Measurements from ENCODE around the gene GAGE12F. TPM values are rescaled to one million over a fixed set of nuclear protein-coding genes. Genes with fewer than 3 reads are reported as not detected.
A peak's percentile ranks its signal among the peaks of the same experiment; 100 is the strongest.
"Not testable (repeated sequence)": the region's sequence is repeated elsewhere in the genome, so short reads cannot be mapped to it uniquely, and the experiment has no call there.

Gene GAGE12F, protein sequence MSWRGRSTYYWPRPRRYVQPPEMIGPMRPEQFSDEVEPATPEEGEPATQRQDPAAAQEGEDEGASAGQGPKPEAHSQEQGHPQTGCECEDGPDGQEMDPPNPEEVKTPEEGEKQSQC
- 0.66 TPM in 1 of 2 replicates, not detected in the other for total RNA-seq (2014; rRNA removed; shearing (Covaris generic))
- 1.4 and 4.3 TPM in 2 replicates for polyA plus RNA-seq (2015; cell fraction: cytosol; rRNA removed)
- 10.0 TPM in 1 of 2 replicates, not detected in the other for polyA plus RNA-seq (2015; cell fraction: nucleus; rRNA removed)

GRCh38 chrX:49560542-49560941 lies at the start of gene GAGE12F:
Gene GAGE12F (plus strand): TSS chrX:49560842. CDS start chrX:49561997, 1,155 bp downstream.
- in situ Hi-C loops (cut with HindIII; ENCODE audit: low pct_unique_long_range_greater_than_20kb, low sequenced_read_pairs); DNase-seq (ENCODE audit: low read depth, low spot score): not testable (repeated sequence)

- in situ Hi-C loops (cut with HindIII; ENCODE audit: low pct_unique_long_range_greater_than_20kb, low sequenced_read_pairs); DNase-seq (ENCODE audit: low read depth, low spot score): not testable (repeated sequence)
Measured at GRCh38 chrX:49531877-49532276, 28.8 kb upstream of the GAGE12F start, which contains the start of gene GAGE12C. Gene GAGE12C (plus strand): TSS chrX:49532177. CDS start chrX:49533332, 1,155 bp downstream.

- in situ Hi-C loops (cut with HindIII; ENCODE audit: low pct_unique_long_range_greater_than_20kb, low sequenced_read_pairs): not testable (repeated sequence)
Measured at GRCh38 chrX:49541433-49541832, 19.2 kb upstream of the GAGE12F start, which contains the start of gene GAGE12D. Gene GAGE12D (plus strand): TSS chrX:49541733. CDS start chrX:49542888, 1,155 bp downstream.

GRCh38 chrX:49550989-49551388 lies 9.7 kb upstream of the GAGE12F start, which contains the start of gene GAGE12E:
Gene GAGE12E (plus strand): TSS chrX:49551289. CDS start chrX:49552444, 1,155 bp downstream.
- DNase-seq (ENCODE audit: low read depth, low spot score); in situ Hi-C loops (cut with HindIII; ENCODE audit: low pct_unique_long_range_greater_than_20kb, low sequenced_read_pairs): not testable (repeated sequence)

More at GRCh38 chrX:49541433-49541832, 19.2 kb upstream of the GAGE12F start, which contains the start of gene GAGE12D:
- DNase-seq (ENCODE audit: low read depth, low spot score): not testable (repeated sequence)

DNA sequence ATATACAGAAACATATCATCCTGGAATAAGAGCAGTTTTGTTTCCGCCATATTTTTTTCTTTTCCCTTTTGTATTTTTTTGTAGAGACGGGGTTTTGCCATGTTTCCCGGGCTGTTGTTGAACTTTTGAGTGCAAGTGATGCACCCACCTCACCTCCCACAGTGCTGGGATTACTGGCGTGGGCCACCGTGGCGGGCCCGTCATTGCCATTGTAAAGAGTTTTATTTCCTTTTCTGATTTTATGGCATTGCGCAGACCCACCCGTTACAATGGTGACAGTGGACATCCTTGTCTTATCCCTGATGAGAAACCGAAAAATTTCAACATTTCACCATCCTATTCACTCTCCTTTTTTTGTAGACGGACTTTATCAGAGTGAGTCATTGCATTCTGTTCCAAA lies 8.1 kb downstream of the GAGE12F start:
- in situ Hi-C loops (cut with HindIII; ENCODE audit: low pct_unique_long_range_greater_than_20kb, low sequenced_read_pairs): not testable (repeated sequence)

DNA sequence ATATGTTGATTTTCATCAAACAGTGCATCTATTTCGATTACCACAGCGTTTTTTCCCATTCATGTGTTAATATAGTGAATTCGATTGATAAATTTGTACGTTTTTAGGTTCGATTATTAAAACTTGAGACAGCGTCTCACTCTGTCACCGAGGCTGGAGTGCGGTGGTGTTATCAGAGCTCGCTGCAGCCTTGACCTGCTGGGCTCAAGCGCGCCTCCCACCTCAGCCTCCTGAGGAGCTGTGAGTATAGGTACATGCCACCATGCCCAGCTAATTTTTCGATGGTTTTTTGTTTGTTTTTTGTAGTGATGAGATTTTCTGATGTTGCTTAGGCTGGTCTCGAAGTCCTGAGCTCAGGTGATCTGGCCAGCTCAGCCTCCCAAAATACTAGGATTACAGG lies 8.5 kb downstream of the GAGE12F start:
- in situ Hi-C loops (cut with HindIII; ENCODE audit: low pct_unique_long_range_greater_than_20kb, low sequenced_read_pairs); DNase-seq (ENCODE audit: low read depth, low spot score): not testable (repeated sequence)

More for the DNA sequence above, 8.1 kb downstream of the GAGE12F start:
- not testable (repeated sequence) for DNase-seq (ENCODE audit: low read depth, low spot score)

DNA sequence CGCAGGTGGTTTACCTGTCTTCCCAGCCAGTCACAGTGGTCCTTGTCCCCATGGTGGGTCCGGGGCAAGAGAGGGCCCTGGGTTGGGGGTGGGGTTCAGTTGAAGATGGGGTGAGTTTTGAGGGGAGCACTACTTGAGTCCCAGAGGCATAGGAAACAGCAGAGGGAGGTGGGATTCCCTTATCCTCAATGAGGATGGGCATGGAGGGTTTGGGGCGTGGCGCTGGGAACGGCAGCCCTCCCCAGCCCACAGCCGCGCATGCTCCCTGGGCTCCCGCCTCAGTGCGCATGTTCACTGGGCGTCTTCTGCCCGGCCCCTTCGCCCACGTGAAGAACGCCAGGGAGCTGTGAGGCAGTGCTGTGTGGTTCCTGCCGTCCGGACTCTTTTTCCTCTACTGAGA lies 9.5 kb downstream of the GAGE12F start, which contains the start of gene GAGE12G:
GAGE12G (plus strand) TSS at position 301 of the 400 bp plus-strand sequence. CDS start 1,155 bp downstream, outside the sequence.
- DNase-seq (ENCODE audit: low read depth, low spot score); in situ Hi-C loops (cut with HindIII; ENCODE audit: low pct_unique_long_range_greater_than_20kb, low sequenced_read_pairs): not testable (repeated sequence)

GRCh38 chrX:49579649-49580048 lies 19.0 kb downstream of the GAGE12F start, which contains the start of gene GAGE12H:
Gene GAGE12H (plus strand): TSS chrX:49579949. CDS start chrX:49581104, 1,155 bp downstream.
- DNase-seq (ENCODE audit: low read depth, low spot score); in situ Hi-C loops (cut with HindIII; ENCODE audit: low pct_unique_long_range_greater_than_20kb, low sequenced_read_pairs): not testable (repeated sequence)

DNA sequence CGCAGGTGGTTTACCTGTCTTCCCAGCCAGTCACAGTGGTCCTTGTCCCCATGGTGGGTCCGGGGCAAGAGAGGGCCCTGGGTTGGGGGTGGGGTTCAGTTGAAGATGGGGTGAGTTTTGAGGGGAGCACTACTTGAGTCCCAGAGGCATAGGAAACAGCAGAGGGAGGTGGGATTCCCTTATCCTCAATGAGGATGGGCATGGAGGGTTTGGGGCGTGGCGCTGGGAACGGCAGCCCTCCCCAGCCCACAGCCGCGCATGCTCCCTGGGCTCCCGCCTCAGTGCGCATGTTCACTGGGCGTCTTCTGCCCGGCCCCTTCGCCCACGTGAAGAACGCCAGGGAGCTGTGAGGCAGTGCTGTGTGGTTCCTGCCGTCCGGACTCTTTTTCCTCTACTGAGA lies 28.6 kb downstream of the GAGE12F start, which contains the start of gene GAGE2A:
GAGE2A (plus strand) TSS at position 301 of the 400 bp plus-strand sequence. CDS start 1,155 bp downstream, outside the sequence.
- in situ Hi-C loops (cut with HindIII; ENCODE audit: low pct_unique_long_range_greater_than_20kb, low sequenced_read_pairs); DNase-seq (ENCODE audit: low read depth, low spot score): not testable (repeated sequence)

DNA sequence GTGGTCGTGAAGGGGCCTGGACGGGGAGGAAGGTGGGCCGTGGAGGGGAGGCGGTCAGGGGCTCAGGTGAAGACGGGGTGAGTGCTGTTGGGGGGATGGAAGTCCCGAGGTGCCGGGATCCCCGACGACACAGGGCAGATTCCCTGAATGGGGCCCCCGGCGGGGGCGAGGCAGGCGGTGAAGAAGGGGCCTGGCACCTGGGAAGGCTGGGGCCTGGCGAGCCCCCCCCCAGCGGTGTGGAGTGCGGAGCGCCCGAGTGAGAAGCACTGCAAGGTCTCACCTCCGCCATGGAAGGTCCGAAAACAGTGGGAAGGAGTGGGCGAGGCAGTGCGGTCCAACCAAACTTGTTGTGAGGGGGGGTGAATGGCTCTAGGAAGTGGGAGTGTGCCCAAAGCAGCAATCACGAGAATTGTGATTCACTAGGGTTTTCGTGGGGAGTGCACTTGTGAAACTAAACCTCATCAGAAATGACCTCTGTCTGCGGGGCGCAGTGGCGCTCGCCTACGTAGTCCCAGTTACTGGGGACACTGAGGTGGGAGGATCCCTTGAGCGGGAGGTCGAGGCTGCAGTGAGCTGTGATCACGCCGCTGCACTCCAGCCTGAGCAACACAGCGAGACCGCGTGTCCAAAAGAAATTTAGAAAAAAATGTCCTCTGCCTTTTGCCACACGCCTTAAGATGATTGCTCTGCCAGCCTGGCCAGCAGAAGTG lies 29.3 kb downstream of the GAGE12F start:
- DNase-seq (ENCODE audit: low read depth, low spot score); in situ Hi-C loops (cut with HindIII; ENCODE audit: low pct_unique_long_range_greater_than_20kb, low sequenced_read_pairs): not testable (repeated sequence)

DNA sequence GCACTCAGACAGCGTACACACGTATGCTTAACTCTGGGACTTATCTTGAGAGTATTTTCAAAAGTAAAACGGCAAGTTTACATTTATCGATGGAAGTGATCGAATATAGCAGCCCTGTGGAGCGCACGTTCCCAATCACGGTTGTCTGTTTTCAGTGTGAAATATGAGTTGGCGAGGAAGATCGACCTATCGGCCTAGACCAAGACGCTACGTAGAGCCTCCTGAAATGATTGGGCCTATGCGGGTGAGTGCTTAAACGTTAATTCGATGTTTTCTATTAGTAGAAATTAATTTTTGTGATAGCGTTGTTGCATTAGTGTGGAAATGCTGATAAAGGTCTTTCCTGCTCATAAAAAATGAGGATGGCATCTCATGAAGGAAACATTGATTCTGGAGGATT lies 29.8 kb downstream of the GAGE12F start:
- DNase-seq (ENCODE audit: low read depth, low spot score); in situ Hi-C loops (cut with HindIII; ENCODE audit: low pct_unique_long_range_greater_than_20kb, low sequenced_read_pairs): not testable (repeated sequence)

GRCh38 chrX:49598720-49599119 lies 38.1 kb downstream of the GAGE12F start, which contains the start of gene GAGE1:
Gene GAGE1 (plus strand): TSS chrX:49599020. CDS start chrX:49600175, 1,155 bp downstream.
- DNase-seq (ENCODE audit: low read depth, low spot score); in situ Hi-C loops (cut with HindIII; ENCODE audit: low pct_unique_long_range_greater_than_20kb, low sequenced_read_pairs): not testable (repeated sequence)

GRCh38 chrX:49610718-49611310 lies 50.2 kb downstream of the GAGE12F start:
- in situ Hi-C loops (cut with HindIII; ENCODE audit: low pct_unique_long_range_greater_than_20kb, low sequenced_read_pairs): no loop called here

More at GRCh38 chrX:49610718-49611310, 50.2 kb downstream of the GAGE12F start:
- peak; percentile 67 for DNase-seq (ENCODE audit: low read depth, low spot score)

Small RNA genes lying within 50 kb of the gene (small RNA-seq; reads per million reads assigned to genes)
- gene GAGE12B: 0 reads per million in 2 experiments

Other genes with a start within 250 kb of the GAGE12F start
- gene GAGE12J, start 238.8 kb upstream of the GAGE12F start, total RNA-seq (2014; rRNA removed; shearing (Covaris generic)): 37.1 TPM in 1 of 2 replicates, not detected in the other
- 195 and 284 TPM in 2 replicates for gene GAGE13, start 229.3 kb upstream of the GAGE12F start, total RNA-seq (2014; rRNA removed; shearing (Covaris generic))
- gene GAGE12C, start 28.7 kb upstream of the GAGE12F start, total RNA-seq (2014; rRNA removed; shearing (Covaris generic)): not detected in 2 replicates
- not detected in 2 replicates for gene GAGE12D, start 19.1 kb upstream of the GAGE12F start, total RNA-seq (2014; rRNA removed; shearing (Covaris generic))
- gene GAGE12E, start 9.6 kb upstream of the GAGE12F start, total RNA-seq (2014; rRNA removed; shearing (Covaris generic)): 34.1 and 43.5 TPM in 2 replicates
- 0.66 TPM in 1 of 2 replicates, not detected in the other for gene GAGE12G, start 9.6 kb downstream of the GAGE12F start, total RNA-seq (2014; rRNA removed; shearing (Covaris generic))
- 22.4 and 25.4 TPM in 2 replicates for gene GAGE12H, start 19.1 kb downstream of the GAGE12F start, total RNA-seq (2014; rRNA removed; shearing (Covaris generic))
- 61.3 and 64.8 TPM in 2 replicates for gene GAGE2A, start 28.7 kb downstream of the GAGE12F start, total RNA-seq (2014; rRNA removed; shearing (Covaris generic))
- 63.9 and 67.5 TPM in 2 replicates for gene GAGE1, start 38.2 kb downstream of the GAGE12F start, total RNA-seq (2014; rRNA removed; shearing (Covaris generic))
- gene PAGE1, start 135.1 kb downstream of the GAGE12F start, total RNA-seq (2014; rRNA removed; shearing (Covaris generic)): 0.27 TPM in 1 of 2 replicates, not detected in the other

Measured in SK-MEL-5 (cell line).